HG03039 (cell line): ENCODE data around the gene PDGFD.

Source experiments
- ATAC-seq: cut with Tn5 transposase; IDR thresholded peaks from one replicate; pipeline ENCODE4 v1.9.1; 2021; ENCODE audit warnings: mild to moderate bottlenecking, moderate library complexity; ENCODE audit not compliant: unreplicated experiment

PDGFD gene

GRCh38 chr11:103894034-103894433 is 269.9 kb downstream of the PDGFD start:
- ATAC-seq: no peak

GRCh38 chr11:103893371-103893770 is 270.6 kb downstream of the PDGFD start:
- ATAC-seq: no peak

GRCh38 chr11:103892603-103893002 is 271.3 kb downstream of the PDGFD start:
- no peak for ATAC-seq

GRCh38 chr11:103890654-103891053 is 273.3 kb downstream of the PDGFD start:
- ATAC-seq: no peak

- no peak for ATAC-seq
These were observed 274.3 kb downstream of the PDGFD start for GRCh38 chr11:103889679-103890078.

GRCh38 chr11:103888541-103888951 is 275.4 kb downstream of the PDGFD start:
- ATAC-seq: no peak

- peak; percentile 47 for ATAC-seq
These were observed 276.8 kb downstream of the PDGFD start for GRCh38 chr11:103887001-103887658.

GRCh38 chr11:103883856-103884255 is 280.1 kb downstream of the PDGFD start:
- no peak for ATAC-seq

GRCh38 chr11:103883291-103883690 is 280.7 kb downstream of the PDGFD start:
- no peak for ATAC-seq

GRCh38 chr11:103881584-103881983 is 282.4 kb downstream of the PDGFD start:
- no peak for ATAC-seq

GRCh38 chr11:103880968-103881367 is 283.0 kb downstream of the PDGFD start:
- no peak for ATAC-seq

- ATAC-seq: no peak
These were observed 285.3 kb downstream of the PDGFD start for GRCh38 chr11:103878646-103879045.

GRCh38 chr11:103877221-103877620 is 286.7 kb downstream of the PDGFD start:
- ATAC-seq: no peak

- ATAC-seq: peak; percentile 86
These were observed 288.0 kb downstream of the PDGFD start for GRCh38 chr11:103875855-103876510.

GRCh38 chr11:103872748-103873147 is 291.2 kb downstream of the PDGFD start:
- no peak for ATAC-seq

- no peak for ATAC-seq
These were observed 291.9 kb downstream of the PDGFD start for GRCh38 chr11:103871923-103872551.

- ATAC-seq: no peak
These were observed 293.1 kb downstream of the PDGFD start for GRCh38 chr11:103870821-103871309.

- ATAC-seq: no peak
These were observed 296.5 kb downstream of the PDGFD start for GRCh38 chr11:103867481-103867880.

GRCh38 chr11:103863497-103863896 is 300.4 kb downstream of the PDGFD start:
- ATAC-seq: no peak

- no peak for ATAC-seq
These were observed 301.2 kb downstream of the PDGFD start for GRCh38 chr11:103862802-103863174.

GRCh38 chr11:103862094-103862801 is 301.7 kb downstream of the PDGFD start:
- peak; percentile 68 for ATAC-seq
